HG03108 (cell line): ENCODE results near the gene INPP4A.

ENCODE experiments used
- ATAC-seq: cut with Tn5 transposase; IDR thresholded peaks from one replicate; pipeline ENCODE4 v1.9.1; 2021; ENCODE audit warnings: moderate library complexity; ENCODE audit not compliant: unreplicated experiment

Gene INPP4A

DNA sequence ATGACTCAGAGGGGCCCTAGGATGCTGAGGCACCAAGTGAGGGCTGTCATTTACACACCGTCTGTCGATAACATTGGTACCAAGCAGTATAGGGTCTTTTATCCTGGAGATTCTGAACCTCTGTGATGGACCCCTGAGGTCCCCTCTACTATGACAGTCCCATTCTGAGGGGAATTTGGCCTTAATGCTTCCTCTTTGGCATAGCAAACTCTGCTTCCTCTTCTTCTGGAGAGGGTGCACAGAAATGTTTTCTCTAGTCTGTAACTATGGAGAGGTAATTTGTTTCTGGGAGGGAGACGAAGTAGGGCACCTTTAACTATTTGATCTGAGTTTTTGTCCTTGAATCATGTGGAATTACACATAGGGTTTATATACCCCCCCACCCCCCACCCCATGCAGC lies 44.8 kb downstream of the INPP4A start:
- ATAC-seq: no peak

- no peak for ATAC-seq
These were observed 45.6 kb downstream of the INPP4A start for GRCh38 chr2:98489971-98490962.

GRCh38 chr2:98492441-98492840 lies 47.8 kb downstream of the INPP4A start:
- no peak for ATAC-seq

DNA sequence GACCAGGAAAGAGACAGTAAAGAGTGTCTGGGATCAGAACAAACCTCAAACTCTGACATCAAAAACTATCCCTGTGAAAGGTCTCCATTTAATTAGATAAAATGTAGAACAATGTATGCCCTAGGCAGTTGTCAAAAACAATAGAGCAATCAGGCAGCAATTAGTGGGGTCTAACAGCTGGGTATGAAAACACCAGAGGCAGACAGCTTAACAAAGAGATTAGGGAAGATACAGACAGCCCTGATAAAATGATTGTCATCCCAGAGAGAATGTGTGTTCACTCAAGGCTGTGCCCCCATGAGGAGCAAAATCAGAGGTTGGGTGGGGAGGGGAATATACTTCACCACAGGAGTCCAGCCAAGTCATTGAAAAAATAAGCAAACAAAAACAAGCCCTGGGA lies 50.0 kb downstream of the INPP4A start:
- ATAC-seq: no peak

- no peak for ATAC-seq
These were observed 52.3 kb downstream of the INPP4A start for GRCh38 chr2:98496750-98497493.

DNA sequence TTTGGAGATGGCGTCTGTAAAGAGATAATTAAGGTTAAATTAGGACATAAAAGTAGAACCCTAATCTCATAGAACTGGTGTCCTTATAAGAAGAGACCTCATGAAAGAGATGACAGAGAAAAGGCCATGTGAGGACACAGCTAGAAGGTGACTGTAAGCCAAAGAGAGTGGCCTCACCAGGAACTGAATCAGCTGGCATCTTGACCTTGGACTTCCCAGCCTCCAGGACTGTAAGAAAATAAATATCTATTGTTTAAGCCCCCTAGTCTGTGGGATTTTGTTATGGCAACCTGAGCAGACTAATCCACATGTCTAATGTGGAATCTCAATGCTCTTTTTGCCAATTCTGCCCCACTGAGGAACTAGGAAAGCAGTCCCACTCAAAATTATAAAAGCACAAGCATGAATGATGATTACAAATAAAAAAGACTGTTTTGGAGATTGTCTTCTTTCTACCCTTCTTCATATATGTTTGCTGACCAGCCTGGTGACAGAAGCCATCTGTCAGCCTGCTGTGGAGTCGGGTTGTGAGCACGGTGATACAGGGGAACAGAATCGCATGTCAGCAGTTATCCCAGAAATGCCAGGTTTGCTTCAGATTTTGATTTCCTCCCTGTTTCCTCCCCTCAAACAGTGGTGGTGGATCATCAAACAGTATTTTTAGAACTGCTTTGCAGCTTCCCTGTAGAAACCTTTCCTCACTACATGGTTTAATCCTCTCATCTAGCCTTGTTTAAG lies 54.2 kb downstream of the INPP4A start:
- ATAC-seq: no peak

DNA sequence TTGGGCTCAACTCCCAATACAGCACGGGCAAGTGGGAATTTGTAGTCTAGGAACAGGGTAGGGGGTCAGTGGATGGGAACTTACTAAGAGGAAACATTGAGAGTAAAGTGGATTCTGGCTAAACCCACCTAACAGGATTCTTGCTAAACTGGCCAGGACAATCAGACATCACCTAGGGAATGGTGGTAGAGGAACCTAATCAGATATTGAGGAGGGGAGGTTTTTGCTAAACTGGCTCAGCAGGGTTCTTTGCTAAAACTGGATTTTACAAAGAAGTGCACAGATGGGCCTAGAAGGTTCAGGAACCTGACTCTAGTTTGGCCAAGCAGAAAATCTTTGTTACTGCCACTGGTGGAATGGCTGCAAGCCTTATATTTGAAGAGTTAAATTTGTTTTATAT lies 55.9 kb downstream of the INPP4A start:
- no peak for ATAC-seq

DNA sequence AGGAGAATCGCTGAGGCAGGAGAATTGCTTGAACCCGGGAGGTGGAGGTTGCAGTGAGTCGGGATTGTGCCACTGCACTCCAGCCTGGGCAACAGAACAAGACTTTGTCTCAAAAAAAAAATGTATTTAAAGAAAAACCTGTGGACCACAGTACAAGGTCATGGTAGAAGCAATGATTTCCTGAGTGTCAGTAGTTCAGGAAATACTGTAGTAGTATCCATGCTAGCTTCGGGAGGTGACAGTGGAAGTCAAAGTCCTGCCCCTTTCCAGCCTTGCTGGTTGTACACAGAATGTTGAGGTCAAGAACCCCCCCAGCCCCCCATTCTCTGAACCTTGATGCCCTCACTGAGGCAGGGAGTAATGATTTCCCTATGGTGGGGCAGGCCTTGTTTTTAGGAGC lies 56.6 kb downstream of the INPP4A start:
- ATAC-seq: no peak

- no peak for ATAC-seq
These were observed 57.2 kb downstream of the INPP4A start for GRCh38 chr2:98501876-98502275.

- ATAC-seq: no peak
These were observed 58.1 kb downstream of the INPP4A start for GRCh38 chr2:98502556-98503335.

DNA sequence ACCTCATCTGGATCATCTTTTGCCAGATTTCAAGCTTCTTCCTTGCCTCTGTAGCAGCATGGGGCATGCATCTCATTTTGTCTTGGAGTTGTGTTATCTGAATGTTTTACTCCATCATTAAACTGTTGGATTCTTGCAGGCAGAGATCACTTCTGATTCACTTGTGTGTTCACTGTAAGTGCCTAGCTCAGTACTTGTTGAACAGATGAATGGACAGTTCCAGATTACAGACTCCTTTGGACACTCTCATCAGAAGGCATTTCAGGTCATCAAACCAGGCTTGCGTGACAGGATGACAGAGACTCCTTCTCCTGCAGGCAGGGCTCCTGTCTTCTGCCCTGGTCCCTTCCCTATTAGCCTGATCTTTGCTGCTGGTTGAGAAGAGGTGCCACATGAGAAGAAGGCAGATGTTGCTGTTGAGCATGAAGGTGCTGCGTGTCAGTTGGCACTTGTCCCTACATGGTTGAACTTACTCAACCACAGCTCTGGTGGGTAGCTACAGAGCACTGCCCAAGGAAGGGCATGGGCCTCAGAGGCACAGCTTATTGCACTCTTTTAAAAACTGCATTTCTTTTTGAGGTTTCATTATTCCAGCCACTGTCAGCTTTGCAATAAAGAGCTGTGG lies 58.9 kb downstream of the INPP4A start:
- no peak for ATAC-seq

GRCh38 chr2:98504381-98505109 lies 59.9 kb downstream of the INPP4A start:
- ATAC-seq: no peak

DNA sequence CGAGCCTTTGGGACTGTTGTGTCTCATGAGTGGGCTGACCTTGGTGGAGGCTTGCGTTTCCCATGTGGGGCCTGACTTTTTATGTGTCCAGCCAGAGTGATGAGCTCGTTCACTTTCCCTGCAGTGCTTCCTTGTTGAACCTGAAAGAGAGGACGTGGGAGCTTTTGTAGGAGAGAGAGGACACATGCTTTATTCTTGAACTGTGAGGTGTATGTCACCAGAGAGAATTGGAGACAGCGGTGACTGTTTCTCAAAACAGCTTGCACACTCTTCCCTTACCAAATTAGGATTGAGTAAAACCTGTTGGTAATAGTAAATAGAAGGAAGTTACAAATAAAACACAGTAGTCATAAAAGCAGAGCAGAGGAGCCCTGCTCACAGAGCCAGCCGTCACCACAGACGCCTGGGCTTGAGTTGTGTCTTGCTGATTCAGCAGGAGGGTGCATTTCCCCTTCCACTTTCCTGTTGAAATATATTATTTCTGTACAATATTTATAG lies 60.7 kb downstream of the INPP4A start:
- ATAC-seq: no peak

DNA sequence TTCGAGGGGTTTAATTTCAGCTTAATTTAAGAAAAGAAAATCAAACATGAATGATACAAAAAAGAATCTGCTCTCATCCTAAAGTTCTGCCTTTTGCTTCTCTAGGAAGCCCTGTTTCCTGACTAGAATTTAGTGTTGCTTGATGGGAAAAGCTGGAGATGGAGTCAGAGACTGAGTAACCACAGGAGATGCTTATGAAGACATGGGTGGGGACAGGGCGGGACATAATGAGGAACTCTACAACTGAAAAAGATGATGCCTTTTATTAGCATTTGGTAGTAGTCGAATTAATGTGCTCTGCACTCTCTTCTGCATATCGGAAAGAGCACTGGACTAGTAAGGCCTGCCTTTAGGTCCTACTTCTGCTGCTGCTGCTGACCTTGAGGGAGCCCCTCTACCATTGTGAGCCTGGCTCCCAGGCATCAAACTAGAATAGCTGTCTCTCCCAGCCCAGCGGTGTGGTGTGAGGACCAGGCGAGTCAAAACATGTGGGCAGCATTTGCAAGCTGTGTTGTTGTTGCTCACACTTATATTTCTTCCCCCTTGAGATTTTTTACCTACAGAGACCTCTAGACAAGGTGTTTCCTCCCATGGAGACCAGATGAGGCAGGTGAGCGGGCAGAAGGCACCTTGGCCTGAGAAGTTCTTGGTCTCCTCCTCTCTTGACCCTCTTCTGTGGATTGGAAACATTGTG lies 61.5 kb downstream of the INPP4A start:
- ATAC-seq: no peak

DNA sequence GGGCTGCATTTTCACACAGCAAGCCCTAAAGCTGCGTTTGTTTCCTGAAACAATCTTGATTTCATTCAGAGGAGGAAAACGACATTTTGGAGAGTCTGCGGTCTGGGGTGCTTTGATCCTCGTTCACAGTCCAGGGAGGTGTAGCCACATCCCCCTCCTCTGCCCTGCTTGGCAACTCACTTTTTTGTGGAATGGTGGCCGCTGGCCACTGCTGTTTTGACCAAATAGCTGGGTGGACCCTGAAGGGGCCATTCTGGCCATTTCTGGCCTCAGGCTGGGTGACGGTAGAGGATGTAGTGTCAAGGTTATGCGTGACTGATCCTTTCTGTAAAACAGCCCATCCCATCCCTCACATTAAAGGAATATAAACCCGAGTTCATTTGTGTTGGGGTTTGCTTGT lies 62.2 kb downstream of the INPP4A start:
- no peak for ATAC-seq

DNA sequence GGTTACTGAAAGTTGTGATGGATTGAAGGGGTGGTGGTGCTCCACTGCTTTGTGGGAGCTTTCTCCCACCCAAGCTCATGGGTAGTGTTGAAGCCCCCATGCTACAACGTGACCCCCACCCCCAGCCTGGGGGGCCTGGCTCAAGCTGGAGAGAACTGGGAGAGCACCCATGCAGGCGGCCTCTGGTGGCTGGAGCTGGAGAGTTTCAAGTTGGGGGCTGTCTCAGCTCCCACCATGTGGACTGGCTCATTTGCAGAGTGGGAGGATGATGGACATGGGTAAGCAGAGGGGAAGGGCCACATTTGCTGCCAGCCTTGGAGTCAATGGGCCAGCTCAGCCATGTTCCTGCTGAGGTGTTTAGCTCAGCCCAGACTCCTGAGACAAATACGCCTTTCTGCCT lies 62.8 kb downstream of the INPP4A start:
- ATAC-seq: no peak

DNA sequence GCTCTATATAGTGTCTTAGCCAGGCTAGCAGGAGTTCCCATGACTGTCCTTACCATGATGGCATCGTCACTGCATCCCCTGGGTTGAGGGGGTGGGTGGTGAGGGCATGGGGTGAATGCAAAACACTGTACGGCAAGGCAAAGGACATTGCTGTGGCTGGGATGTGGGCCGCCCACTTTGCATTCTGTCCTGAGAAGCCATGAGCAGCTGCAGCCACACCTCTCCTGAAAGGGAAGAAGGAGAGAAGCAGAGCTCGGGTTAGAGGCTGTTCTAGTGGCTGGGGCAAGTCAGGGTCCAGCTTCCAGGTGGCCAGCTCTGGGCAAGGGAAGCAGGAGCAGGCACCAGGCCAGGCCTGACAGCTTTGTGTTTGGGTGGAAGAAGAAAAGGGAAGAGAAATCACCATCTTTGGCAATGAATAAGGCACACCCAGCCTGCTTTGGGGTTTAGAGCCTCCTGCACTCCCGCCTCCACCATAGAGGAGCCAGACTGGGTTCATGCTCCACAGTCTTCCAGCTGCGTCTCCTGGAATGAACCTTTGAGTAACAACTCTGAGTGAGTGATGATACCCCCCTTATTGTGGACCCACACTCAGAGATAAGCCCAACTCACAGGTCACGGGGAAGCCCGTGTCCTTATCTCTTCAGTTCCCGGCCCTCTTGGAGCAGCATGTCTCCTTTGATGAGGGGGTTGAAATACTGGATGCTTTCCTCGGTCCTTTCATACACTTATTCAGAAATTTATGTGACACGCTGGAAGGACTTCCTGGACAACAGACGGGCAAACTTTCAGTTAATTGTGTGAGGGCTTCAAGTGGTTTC lies 63.4 kb downstream of the INPP4A start:
- ATAC-seq: no peak

DNA sequence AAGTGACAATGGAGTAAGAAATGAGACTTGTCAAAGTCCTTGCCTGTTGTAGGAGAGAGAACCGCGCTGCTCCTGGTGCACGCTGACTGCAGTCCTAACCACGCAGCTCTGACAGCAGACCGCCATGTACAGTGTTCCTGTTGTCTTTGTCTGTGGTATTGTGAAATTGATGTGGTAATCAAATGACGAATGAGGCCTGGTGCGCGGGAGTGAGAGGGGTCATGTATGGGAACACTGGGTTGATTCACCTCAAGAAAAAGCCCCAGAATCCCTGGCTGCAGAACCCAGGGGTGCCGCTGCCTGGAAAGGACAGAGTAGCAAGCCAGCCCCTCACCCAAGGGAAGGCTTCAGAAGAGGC lies 64.0 kb downstream of the INPP4A start:
- no peak for ATAC-seq
